ENCODE measurements around the gene XRCC1. TPM values are rescaled to one million over a fixed set of nuclear protein-coding genes. Genes with fewer than 3 reads are reported as not detected.

XRCC1 gene
- total and polyA plus RNA-seq, 2 of the 8 experiments (the other 6 are each of a cell fraction or from before 2014, with no cell fraction given), result 42.5 to 44.4 TPM

DNA sequence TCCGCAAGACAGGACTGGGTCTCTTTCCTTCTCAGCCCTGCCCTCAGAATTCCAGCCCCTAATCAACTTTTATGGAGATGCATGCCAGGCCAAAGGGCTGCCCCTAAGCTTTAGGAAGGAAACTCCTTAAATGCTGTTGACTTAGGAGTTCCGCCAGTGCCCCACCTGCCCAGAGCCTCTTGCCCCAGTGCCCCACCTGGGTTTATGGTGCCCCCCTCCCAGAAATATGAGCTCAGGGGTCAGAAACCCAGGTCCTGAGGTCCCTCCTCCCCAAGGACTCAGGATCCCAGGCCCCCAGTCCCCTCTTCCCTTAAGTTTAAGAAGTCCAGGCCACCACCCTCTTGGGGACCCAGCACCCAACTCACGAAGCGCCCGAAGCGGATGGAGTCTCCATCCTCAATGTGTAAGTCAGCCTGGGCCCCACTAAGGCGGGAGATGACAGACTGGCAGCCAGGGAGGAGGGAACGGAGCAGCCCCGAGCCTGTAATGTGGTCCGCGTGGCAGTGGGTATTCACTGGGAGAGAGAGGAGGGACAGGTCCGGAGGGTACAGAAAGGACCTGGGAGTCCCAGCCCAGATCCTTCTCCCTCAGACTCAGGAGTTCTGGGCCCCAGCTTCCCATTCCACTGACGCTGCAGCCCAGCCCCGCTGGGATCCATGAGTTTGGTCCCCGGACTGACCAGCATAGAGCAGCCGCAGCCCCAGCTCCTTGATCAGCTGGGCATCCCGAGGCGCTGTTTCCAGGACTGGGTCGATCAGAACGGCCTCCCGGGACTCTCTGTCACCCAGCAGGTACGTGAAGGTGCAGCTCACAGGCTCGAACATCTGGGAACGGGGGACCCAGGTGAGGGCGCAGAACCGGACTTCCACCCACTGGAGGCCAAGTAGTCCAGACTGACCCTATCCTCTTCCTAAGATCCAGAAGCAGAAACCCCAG, 49.2 kb downstream of the XRCC1 start:
- no peak overlapping the region for H3K14ac ChIP-seq (ENCODE audit: insufficient read length)
- no peak overlapping the region for H4K8ac ChIP-seq (ENCODE audit: extremely low read depth, insufficient read depth, low read length)
- no peaks in the 10 kb centered on the region for H3K79me1 ChIP-seq (ENCODE audit: low read depth, low read length)
- peaks cover 0 to 11% (median 5%) of the 10 kb centered on the region in 4 experiments; a peak in 6 of 7 replicates for H3K4me1 ChIP-seq (replicated peaks in 1 of 4; ENCODE audit: control insufficient read depth in 3 of 4, insufficient read depth in 4 of 4, low read length in 3 of 4)
- H3K23ac ChIP-seq (ENCODE audit: insufficient read length), result no peak overlapping the region
- H2BK5ac ChIP-seq (ENCODE audit: low read depth, low read length), result no peak overlapping the region
- no peak overlapping the region for H2AFZ ChIP-seq (ENCODE audit: low read length)
- ChIA-PET POLR2A (ENCODE audit: partially characterized antibody) (interaction anchor here (0.5 to 1.3 kb wide), 5 partner anchors 46 to 1663 kb away, joined by 3 to 4 read pairs (median 3); no protein-coding TSS in a partner anchor), CTCF (ENCODE audit: partially characterized antibody) (interaction anchor here (0.5 to 10.0 kb wide), 6 partner anchors 21 to 296 kb away, joined by 3 to 192 read pairs (median 3); partner anchors contain the start of genes LYPD3 and PHLDB3)
- H3K56ac ChIP-seq (replicated peaks; ENCODE audit: insufficient read length, low read depth, low read length), result no peak overlapping the region
- WGBS, 2 experiments (ENCODE audit: extremely low coverage in 1 of 2, insufficient coverage in 1 of 2, insufficient read length in 1 of 2, insufficient replicate concordance in 2 of 2, low coverage in 1 of 2, low lambda C conversion rate in 2 of 2, missing lambda C conversion rate in 1 of 2), result 8% methylated on average over 23 of the region's 26 CpGs; no CpG with 5 or more reads in 1 of the 2 experiments
- H2AK5ac ChIP-seq (ENCODE audit: low read depth, low read length), result no peak overlapping the region
- H2BK15ac ChIP-seq (ENCODE audit: low read length), result no peak overlapping the region; the same call in 1 of the 2 replicates
- no peak overlapping the region for H4K5ac ChIP-seq (ENCODE audit: insufficient read length, low read depth, low read length)
- peak overlapping the region; percentile 39; the same call in 1 of the 2 replicates for H2BK12ac ChIP-seq (ENCODE audit: low read depth, low read length)
- DNase-seq (ENCODE audit: low read depth in 1 of 2, low spot score in 2 of 2) (peak in 1 of 2 experiments; percentile 55), FAIRE-seq (no peak)
- no peaks in the 10 kb centered on the region for H3K79me2 ChIP-seq (ENCODE audit: control insufficient read depth in 1 of 2, insufficient read depth in 2 of 2, low read length in 2 of 2)
- H2BK120ac ChIP-seq (replicated peaks; ENCODE audit: low read depth, low read length), result no peak overlapping the region
- H3K23me2 ChIP-seq (ENCODE audit: low read depth, low read length), result peaks cover 15% of the 10 kb centered on the region
- H3K27ac ChIP-seq (ENCODE audit: low read depth, low read length), result no peak overlapping the region
- H3K27me3 ChIP-seq (replicated peaks in 1 of 4; ENCODE audit: control insufficient read depth in 3 of 4, extremely low read depth in 1 of 4, insufficient read depth in 3 of 4, low read length in 3 of 4), result peaks cover 2 to 14% (median 10%) of the 10 kb centered on the region in 4 experiments
- no peaks in the 10 kb centered on the region; a peak in 1 of 4 replicates for H3K9me3 ChIP-seq (ENCODE audit: insufficient read depth in 2 of 2, low read depth in 1 of 2, low read length in 1 of 2)
- peak overlapping the region; percentile 80 to 82 for H3K4me2 ChIP-seq (ENCODE audit: insufficient read depth in 1 of 2, low read depth in 2 of 2, low read length in 2 of 2)
- no peak overlapping the region for H2BK20ac ChIP-seq (ENCODE audit: low read length)
- peak overlapping the region; percentile 64 to 92 (median 74) for H3K4me3 ChIP-seq (ENCODE audit: extremely low read depth in 1 of 4, insufficient read depth in 2 of 4, low read depth in 3 of 4, low read length in 4 of 4)
- no peaks in the 10 kb centered on the region for H3K36me3 ChIP-seq (ENCODE audit: control insufficient read depth in 2 of 4, insufficient read depth in 4 of 4, low read length in 3 of 4)
- peak overlapping the region; percentile 48 for H3K18ac ChIP-seq (ENCODE audit: extremely low read depth, low read length)
- H4K20me1 ChIP-seq (replicated peaks in 1 of 2; ENCODE audit: control insufficient read depth in 1 of 2, insufficient read depth in 2 of 2, low read length in 2 of 2), result peaks cover 0 to 1% of the 10 kb centered on the region in 2 experiments
- H3K9ac ChIP-seq (replicated peaks in 1 of 4; ENCODE audit: extremely low read depth in 1 of 4, low read depth in 3 of 4, low read length in 3 of 4), result peak overlapping the region in 3 of 4 experiments; percentile 10 to 29 (median 28); a peak in 3 of 7 replicates
- no peak overlapping the region for H4K91ac ChIP-seq (replicated peaks; ENCODE audit: insufficient read length, low read length)
- no peak overlapping the region for H3K4ac ChIP-seq (replicated peaks; ENCODE audit: insufficient read length, low read depth, low read length)
- TF ChIP-seq BACH1 (IDR thresholded peaks at IDR 0.05; ENCODE audit: low read length) (no peak), EP300 (IDR thresholded peaks at IDR 0.05; ENCODE audit: borderline replicate concordance in 1 of 2, low read depth in 2 of 2, low read length in 2 of 2) (no peak), SUZ12 (IDR thresholded peaks at IDR 0.05; ENCODE audit: low read length) (no peak), TBP (IDR thresholded peaks at IDR 0.05; ENCODE audit: low read depth, low read length) (no peak), KDM4A (IDR thresholded peaks at IDR 0.05; ENCODE audit: low read depth, low read length, severe bottlenecking) (no peak), CBX8 (IDR thresholded peaks at IDR 0.05; ENCODE audit: borderline replicate concordance, low read depth, low read length) (no peak), RAD21 (IDR thresholded peaks at IDR 0.05 in 1 of 2, conservative IDR thresholded peaks at IDR 0.05 in 1 of 2; ENCODE audit: low read depth in 2 of 2, low read length in 2 of 2) (no peak), SP1 (IDR thresholded peaks at IDR 0.05; ENCODE audit: low read depth, low read length) (no peak), CHD1 (IDR thresholded peaks at IDR 0.05; ENCODE audit: low read depth, low read length) (no peak), SP2 (IDR thresholded peaks at IDR 0.05; ENCODE audit: low read length) (no peak)
